Mesendoderm (in vitro differentiated cells): Measurements from ENCODE around the gene RAPGEF3.

Experiments
- DNase-seq: peaks from one replicate; pipeline ENCODE4 v3.0.0; 2013
- H2AK5ac ChIP-seq: 2 replicates; pipeline ENCODE4 v1.6.1; 2013; ENCODE audit warnings: low read length, inconsistent platforms
- H2BK120ac ChIP-seq: 2 replicates; pipeline ENCODE4 v1.6.1; 2013; ENCODE audit warnings: low read depth, mild to moderate bottlenecking, low read length, moderate library complexity, mixed read lengths
- H2BK15ac ChIP-seq: replicated peaks from 2 replicates; pipeline ENCODE4 v1.6.1; 2013; ENCODE audit warnings: low read depth, mild to moderate bottlenecking, moderate library complexity
- H2BK5ac ChIP-seq: 2 replicates; pipeline ENCODE4 v1.6.1; 2013; ENCODE audit warnings: low read length, inconsistent platforms
- H3K18ac ChIP-seq: 2 replicates; pipeline ENCODE4 v1.6.1; 2013; ENCODE audit warnings: mild to moderate bottlenecking, low read length, mixed read lengths
- H3K23ac ChIP-seq: one replicate; pipeline ENCODE4 v1.6.1; 2013; ENCODE audit warnings: low read length
- H3K27ac ChIP-seq: 2 replicates; pipeline ENCODE4 v1.5.1; 2013; ENCODE audit warnings: low read depth, mild to moderate bottlenecking, inconsistent platforms, low read length, moderate library complexity
- H3K27me3 ChIP-seq: 2 replicates; pipeline ENCODE4 v1.6.1; 2013; ENCODE audit warnings: low read length, control low read depth, mild to moderate bottlenecking, inconsistent platforms; ENCODE audit not compliant: insufficient read depth, poor library complexity
- H3K36me3 ChIP-seq: 2 replicates; pipeline ENCODE4 v1.6.1; 2013; ENCODE audit warnings: low read length, inconsistent platforms; ENCODE audit not compliant: control insufficient read depth, insufficient read depth
- H3K4ac ChIP-seq: one replicate; pipeline ENCODE4 v1.6.1; 2013; ENCODE audit warnings: low read depth, mild to moderate bottlenecking, low read length, moderate library complexity
- H3K4me1 ChIP-seq: 2 replicates; pipeline ENCODE4 v1.6.1; 2013; ENCODE audit warnings: low read depth, low read length, inconsistent platforms; ENCODE audit not compliant: control insufficient read depth
- H3K4me2 ChIP-seq: 2 replicates; pipeline ENCODE4 v1.6.1; 2013; ENCODE audit warnings: low read length
- H3K4me3 ChIP-seq: 2 replicates; pipeline ENCODE4 v1.5.1; 2013; ENCODE audit warnings: mild to moderate bottlenecking, low read length
- H3K56ac ChIP-seq: one replicate; pipeline ENCODE4 v1.6.1; 2013; ENCODE audit warnings: low read length
- H3K79me1 ChIP-seq: 2 replicates; pipeline ENCODE4 v1.6.1; 2013; ENCODE audit warnings: low read length, inconsistent platforms
- H3K79me2 ChIP-seq: 2 replicates; pipeline ENCODE4 v1.6.1; 2013; ENCODE audit warnings: mild to moderate bottlenecking, low read length; ENCODE audit not compliant: control insufficient read depth, insufficient read depth
- H3K9ac ChIP-seq: 2 replicates; pipeline ENCODE4 v1.6.1; 2013; ENCODE audit warnings: low read length, inconsistent platforms
- H4K5ac ChIP-seq: one replicate; pipeline ENCODE4 v1.6.1; 2013; ENCODE audit warnings: low read length
- H4K8ac ChIP-seq: one replicate; pipeline ENCODE4 v1.6.1; 2013; ENCODE audit warnings: low read depth, mild to moderate bottlenecking, control low read depth, low read length, moderate library complexity
- WGBS: extraction: QIAGEN DNeasy Blood & Tissue Kit; methylation state at CpG from one replicate; pipeline ENCODE4 v1.1.7; 2013; ENCODE audit warnings: low lambda C conversion rate, missing lambda C conversion rate; ENCODE audit not compliant: insufficient coverage; ENCODE audit errors: extremely low coverage; 5-methylcytosine and 5-hydroxymethylcytosine counted together

The RAPGEF3 gene

DNA sequence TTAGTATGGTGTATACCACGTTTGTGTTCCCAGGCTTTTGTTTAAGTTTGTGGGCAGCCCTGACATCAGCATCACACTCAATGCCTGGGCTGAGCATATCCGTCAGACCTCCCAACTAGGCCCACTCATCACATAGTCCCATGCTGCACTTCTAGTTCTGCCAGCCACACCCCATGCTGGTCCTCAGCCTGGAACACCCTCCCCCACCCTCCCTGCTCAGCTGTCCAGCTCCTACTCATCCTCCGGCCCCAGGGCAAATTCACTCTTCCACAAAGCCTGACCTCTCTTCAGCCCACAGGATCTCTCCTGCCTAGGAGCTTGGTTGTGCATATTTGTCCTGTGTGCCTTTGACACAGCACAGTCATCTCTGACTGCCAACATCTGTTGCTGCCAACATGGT, 29.4 kb downstream of the RAPGEF3 start:
- no peak for DNase-seq
- H3K27ac ChIP-seq: no peak overlapping the region
- no peaks in the 10 kb centered on the region for H3K36me3 ChIP-seq
- no peak overlapping the region for H3K4me3 ChIP-seq
- H3K56ac ChIP-seq: no peak overlapping the region
- WGBS: no CpG with 5 or more reads among the region's 3 CpGs
- H3K4ac ChIP-seq: no peak overlapping the region
- H3K4me1 ChIP-seq: no peaks in the 10 kb centered on the region
- no peak overlapping the region for H3K4me2 ChIP-seq
- H2BK5ac ChIP-seq: no peak overlapping the region
- H2BK15ac ChIP-seq: no peak overlapping the region
- no peak overlapping the region for H3K18ac ChIP-seq
- H2AK5ac ChIP-seq: no peak overlapping the region
- no peak overlapping the region for H4K5ac ChIP-seq
- no peaks in the 10 kb centered on the region for H3K27me3 ChIP-seq
- H2BK120ac ChIP-seq: no peak overlapping the region
- H3K79me1 ChIP-seq: no peaks in the 10 kb centered on the region
- no peak overlapping the region for H3K23ac ChIP-seq
- no peaks in the 10 kb centered on the region for H3K79me2 ChIP-seq
- H3K9ac ChIP-seq: no peak overlapping the region
- H4K8ac ChIP-seq: no peak overlapping the region

DNA sequence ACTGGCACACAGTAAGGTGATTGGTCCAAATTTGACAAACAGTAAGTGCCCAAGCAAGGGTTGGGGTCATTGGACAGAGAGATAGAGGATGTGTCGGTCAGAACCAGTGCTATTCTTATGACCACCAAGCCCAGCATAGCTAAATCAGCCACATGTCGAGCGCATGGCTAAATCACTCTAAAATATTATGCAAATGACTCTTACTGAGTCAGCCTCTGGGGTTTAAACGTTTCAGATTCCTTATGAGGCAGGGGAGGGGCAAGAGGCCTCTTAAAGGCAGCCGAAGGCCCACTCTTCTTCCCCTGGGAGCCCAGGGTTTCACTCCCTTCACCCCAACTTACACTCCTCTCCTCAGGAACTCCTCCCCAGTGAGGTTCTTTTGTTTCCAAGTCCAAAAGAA, 32.8 kb downstream of the RAPGEF3 start:
- Histone ChIP-seq H4K8ac (no peak overlapping the region), H4K5ac (no peak overlapping the region), H3K4me2 (no peak overlapping the region), H2BK5ac (no peak overlapping the region), H2BK15ac (no peak overlapping the region), H2AK5ac (no peak overlapping the region), H3K4me3 (no peak overlapping the region), H3K27me3 (no peaks in the 10 kb centered on the region), H3K9ac (no peak overlapping the region), H3K79me2 (no peaks in the 10 kb centered on the region), H3K23ac (no peak overlapping the region), H3K27ac (no peak overlapping the region), H3K79me1 (no peaks in the 10 kb centered on the region), H3K36me3 (no peaks in the 10 kb centered on the region), H3K4me1 (no peaks in the 10 kb centered on the region), H2BK120ac (no peak overlapping the region), H3K4ac (no peak overlapping the region), H3K56ac (no peak overlapping the region), H3K18ac (no peak overlapping the region)
- no CpG with 5 or more reads among the region's 5 CpGs for WGBS
- DNase-seq: no peak

- no peak within 1 kb of the TSS for H3K18ac ChIP-seq
- no peaks in the 10 kb centered on the region for H3K27me3 ChIP-seq
- H3K23ac ChIP-seq: no peak within 1 kb of the TSS
- H3K79me2 ChIP-seq: no peaks in the 10 kb centered on the region
- no peak within 1 kb of the TSS for H3K4me2 ChIP-seq
- no peak within 1 kb of the TSS for H3K27ac ChIP-seq
- no peak within 1 kb of the TSS for H3K4me3 ChIP-seq
- no peak within 1 kb of the TSS for H4K5ac ChIP-seq
- H2BK120ac ChIP-seq: no peak within 1 kb of the TSS
- no peak within 1 kb of the TSS for H3K56ac ChIP-seq
- H2BK5ac ChIP-seq: no peak within 1 kb of the TSS
- no peaks in the 10 kb centered on the region for H3K4me1 ChIP-seq
- no peak within 1 kb of the TSS for H3K9ac ChIP-seq
- no CpG with 5 or more reads among the region's 8 CpGs for WGBS
- H3K4ac ChIP-seq: no peak within 1 kb of the TSS
- no peaks in the 10 kb centered on the region for H3K79me1 ChIP-seq
- no peak within 1 kb of the TSS for H4K8ac ChIP-seq
- H3K36me3 ChIP-seq: no peaks in the 10 kb centered on the region
- no peak within 1 kb of the TSS for H2AK5ac ChIP-seq
- DNase-seq: no peak
- H2BK15ac ChIP-seq: no peak within 1 kb of the TSS
These were observed 33.4 kb downstream of the RAPGEF3 start, which contains the start of gene ENDOU for GRCh38 chr12:47725091-47725772. Gene ENDOU, minus strand, starts transcription at chr12:47725490. Its CDS starts 77 bp downstream, at chr12:47725413.

DNA sequence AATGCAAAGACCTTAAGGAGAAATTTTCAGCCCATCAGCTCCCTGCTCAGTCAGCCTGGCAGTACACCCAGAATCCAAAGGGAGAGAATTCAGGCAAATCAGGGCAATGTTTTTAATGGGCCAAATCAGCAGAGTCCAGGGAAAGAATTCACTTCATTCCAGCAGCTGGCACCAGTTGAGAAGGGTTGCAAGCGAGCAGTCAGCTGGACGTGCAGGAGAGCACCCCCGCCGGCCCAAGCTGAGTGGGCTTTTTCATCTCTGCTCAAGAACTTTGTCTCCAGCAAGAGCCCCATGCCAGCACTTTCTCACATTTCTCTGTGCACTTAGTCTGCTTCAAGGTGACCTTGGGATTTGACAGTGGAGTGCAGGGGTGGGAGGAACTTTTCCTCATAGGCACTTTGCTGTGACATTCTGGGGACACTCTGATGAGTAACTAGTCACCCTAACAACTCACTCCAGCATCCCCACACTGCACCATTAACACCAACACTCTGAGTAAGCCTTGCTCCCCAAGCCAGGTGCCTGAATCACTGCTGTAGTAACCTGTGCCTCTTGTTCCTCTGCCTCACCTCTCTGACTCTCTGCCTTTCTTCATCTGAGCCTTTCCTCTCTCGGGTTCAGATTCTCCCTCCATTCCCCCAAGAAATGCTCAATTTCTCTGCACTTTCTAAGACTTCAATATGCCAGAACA, 35.6 kb downstream of the RAPGEF3 start:
- Histone ChIP-seq H3K18ac (no peak overlapping the region), H3K79me1 (no peaks in the 10 kb centered on the region), H3K79me2 (no peaks in the 10 kb centered on the region), H3K36me3 (no peaks in the 10 kb centered on the region), H3K27ac (no peak overlapping the region), H4K5ac (no peak overlapping the region), H2AK5ac (no peak overlapping the region), H3K27me3 (no peaks in the 10 kb centered on the region), H3K4me3 (no peak overlapping the region), H3K4me2 (no peak overlapping the region), H3K56ac (no peak overlapping the region), H3K4ac (no peak overlapping the region), H2BK15ac (no peak overlapping the region), H3K23ac (no peak overlapping the region), H4K8ac (no peak overlapping the region), H2BK5ac (no peak overlapping the region), H2BK120ac (no peak overlapping the region), H3K4me1 (no peaks in the 10 kb centered on the region), H3K9ac (no peak overlapping the region)
- DNase-seq: no peak
- no CpG with 5 or more reads among the region's 5 CpGs for WGBS

GRCh38 chr12:47722136-47722834, 36.4 kb downstream of the RAPGEF3 start:
- no peaks in the 10 kb centered on the region for H3K79me2 ChIP-seq
- H4K5ac ChIP-seq: no peak overlapping the region
- no peaks in the 10 kb centered on the region for H3K4me1 ChIP-seq
- H2BK5ac ChIP-seq: no peak overlapping the region
- H3K9ac ChIP-seq: no peak overlapping the region
- no peak for DNase-seq
- no peaks in the 10 kb centered on the region for H3K27me3 ChIP-seq
- H3K27ac ChIP-seq: no peak overlapping the region
- no peaks in the 10 kb centered on the region for H3K36me3 ChIP-seq
- H2AK5ac ChIP-seq: no peak overlapping the region
- H3K4me3 ChIP-seq: no peak overlapping the region
- no peaks in the 10 kb centered on the region for H3K79me1 ChIP-seq
- H2BK120ac ChIP-seq: no peak overlapping the region
- no peak overlapping the region for H3K23ac ChIP-seq
- H2BK15ac ChIP-seq: no peak overlapping the region
- no peak overlapping the region for H3K18ac ChIP-seq
- H4K8ac ChIP-seq: no peak overlapping the region
- no peak overlapping the region for H3K56ac ChIP-seq
- no peak overlapping the region for H3K4me2 ChIP-seq
- no peak overlapping the region for H3K4ac ChIP-seq
- no CpG with 5 or more reads among the region's 7 CpGs for WGBS
